H1 (cell line): ENCODE data around the gene NBEA.

Experiments
- ATF2 ChIP-seq: IDR thresholded peaks from 2 replicates; pipeline ENCODE4 v1.6.1; 2012; ENCODE audit warnings: low read length, inconsistent platforms
- CHD2 ChIP-seq: IDR thresholded peaks from 2 replicates; pipeline ENCODE4 v1.6.1; 2012; ENCODE audit warnings: low read length, improper control_type of control experiment
- CTCF ChIP-seq, 3 experiments: IDR thresholded peaks; 1 replicate in 2 of 3; 2 replicates in 1 of 3; pipeline versions ENCODE4 v1.5.1 to v1.6.1; 2011; ENCODE audit warnings: low read length in 3 of 3, mild to moderate bottlenecking in 3 of 3, inconsistent platforms in 2 of 3, low read depth in 1 of 3, moderate library complexity in 1 of 3; ENCODE audit not compliant: insufficient read depth in 1 of 3; ENCODE audit errors: control extremely low read depth in 1 of 3
- KDM5A ChIP-seq: fragments of 200-600 bp; IDR thresholded peaks from 2 replicates; pipeline ENCODE4 v1.7.1; 2012; ENCODE audit warnings: mild to moderate bottlenecking, low read length, inconsistent platforms, mixed read lengths
- PHF8 ChIP-seq: fragments of 200-600 bp; sonication (generic); conservative IDR thresholded peaks from 2 replicates; pipeline ENCODE4 v1.7.1; 2012; ENCODE audit warnings: low read depth, mild to moderate bottlenecking, inconsistent platforms, low read length, moderate library complexity
- POLR2A ChIP-seq, 2 experiments: IDR thresholded peaks; 1 replicate in 1 of 2; 2 replicates in 1 of 2; pipeline ENCODE4 v1.6.1; 2011; ENCODE audit warnings: low read depth in 2 of 2, low read length in 2 of 2, mild to moderate bottlenecking in 2 of 2; ENCODE audit errors: control extremely low read depth in 1 of 2
- TAF1 ChIP-seq: IDR thresholded peaks from 2 replicates; pipeline ENCODE4 v1.6.1; 2011; ENCODE audit warnings: mild to moderate bottlenecking, low read depth, low read length

GRCh38 chr13:35127466-35127865 lies 185.4 kb downstream of the NBEA start:
- TF ChIP-seq ATF2 (no peak), CTCF (IDR thresholded peaks at IDR 0.05; ENCODE audit: control extremely low read depth in 1 of 3, insufficient read depth in 1 of 3, low read depth in 1 of 3, low read length in 3 of 3) (no peak), POLR2A (IDR thresholded peaks at IDR 0.05; ENCODE audit: control extremely low read depth in 1 of 2, low read depth in 2 of 2, low read length in 2 of 2) (no peak), TAF1 (no peak), KDM5A (no peak), PHF8 (no peak), CHD2 (no peak)
